Neural cell (in vitro differentiated cells): ENCODE measurements around the gene CST9. TPM values are rescaled to one million over a fixed set of nuclear protein-coding genes. Genes with fewer than 3 reads are reported as not detected.

Source experiments
- H2AFZ ChIP-seq: fragments of 200-600, 300-800 bp; sonication (generic), shearing (Covaris generic); 2 replicates; pipeline ENCODE4 v1.6.0; 2014; ENCODE audit warnings: low read depth, mild to moderate bottlenecking, antibody characterized with exemption, low read length, moderate library complexity
- H3F3A ChIP-seq: fragments of 200-600 bp; shearing (Covaris generic); 2 replicates; pipeline ENCODE4 v1.6.1; 2016; ENCODE audit warnings: mild to moderate bottlenecking, moderate library complexity, mixed read lengths, antibody characterized with exemption, low read length; ENCODE audit not compliant: insufficient read depth, poor library complexity, severe bottlenecking
- H3K27ac ChIP-seq: fragments of 200-600, 300-800 bp; sonication (generic), shearing (Covaris generic); 2 replicates; pipeline ENCODE4 v1.5.1; 2014; ENCODE audit warnings: mild to moderate bottlenecking, low read length, moderate library complexity
- H3K27me3 ChIP-seq: fragments of 300-800, 200-600 bp; sonication (generic), shearing (Covaris generic); 2 replicates; pipeline ENCODE4 v1.6.0; 2014; ENCODE audit warnings: mild to moderate bottlenecking, low read depth, low read length, moderate library complexity; ENCODE audit not compliant: insufficient read depth
- H3K36me3 ChIP-seq: fragments of 300-800, 200-600 bp; sonication (generic), shearing (Covaris generic); 2 replicates; pipeline ENCODE4 v1.5.1; 2014; ENCODE audit warnings: mild to moderate bottlenecking, antibody characterized with exemption, low read length, moderate library complexity; ENCODE audit not compliant: insufficient read depth
- H3K4me2 ChIP-seq: fragments of 300-800, 200-600 bp; sonication (generic), shearing (Covaris generic); 2 replicates; pipeline ENCODE4 v1.6.0; 2014; ENCODE audit warnings: mild to moderate bottlenecking, low read length
- H3K4me3 ChIP-seq: fragments of 300-800, 200-600 bp; sonication (generic), shearing (Covaris generic); 2 replicates; pipeline ENCODE4 v1.5.1; 2014; ENCODE audit warnings: mild to moderate bottlenecking, low read length, moderate library complexity
- H3K79me2 ChIP-seq: fragments of 200-600 bp; shearing (Covaris generic); replicated peaks from 2 replicates; pipeline ENCODE4 v1.6.0; 2014; ENCODE audit warnings: mild to moderate bottlenecking, low read length, moderate library complexity; ENCODE audit not compliant: insufficient read depth
- H3K9ac ChIP-seq: fragments of 300-800, 200-600 bp; sonication (generic), shearing (Covaris generic); 2 replicates; pipeline ENCODE4 v1.6.1; 2016; ENCODE audit warnings: mild to moderate bottlenecking, low read length, mixed read lengths
- H3K9me2 ChIP-seq: fragments of 200-600 bp; shearing (Covaris generic); 2 replicates; pipeline ENCODE4 v1.6.1; 2016; ENCODE audit warnings: mild to moderate bottlenecking, low read length, mixed read lengths; ENCODE audit not compliant: insufficient read depth
- H3K9me3 ChIP-seq: fragments of 200-600, 300-800 bp; sonication (generic), shearing (Covaris generic); 2 replicates; pipeline ENCODE4 v1.6.1; 2016; ENCODE audit warnings: mild to moderate bottlenecking, mixed run types, low read length, moderate library complexity, mixed read lengths
- H4K20me1 ChIP-seq: fragments of 200-600 bp; shearing (Covaris generic); 2 replicates; pipeline ENCODE4 v1.6.1; 2016; ENCODE audit warnings: mild to moderate bottlenecking, mixed run types; ENCODE audit not compliant: insufficient read depth
- CTCF ChIP-seq: fragments of 450-650 bp; IDR thresholded peaks from 2 replicates; pipeline ENCODE4 v1.5.1; 2014; ENCODE audit warnings: antibody characterized with exemption, mild to moderate bottlenecking, moderate library complexity; ENCODE audit not compliant: poor library complexity, severe bottlenecking
- EP300 ChIP-seq: fragments of 450-650 bp; conservative IDR thresholded peaks from 2 replicates; pipeline ENCODE4 v1.6.1; 2014; ENCODE audit warnings: antibody characterized with exemption, mild to moderate bottlenecking, moderate library complexity; ENCODE audit not compliant: poor library complexity, severe bottlenecking
- EZH2 ChIP-seq: fragments of 200-600, 300-800 bp; shearing (Covaris generic), sonication (generic); IDR thresholded peaks from 2 replicates; pipeline ENCODE4 v1.6.1; 2014; ENCODE audit warnings: antibody characterized with exemption, low read length, borderline replicate concordance, mild to moderate bottlenecking; ENCODE audit not compliant: insufficient read depth, poor library complexity, severe bottlenecking
- MXI1 ChIP-seq: fragments of 450-650 bp; conservative IDR thresholded peaks from 2 replicates; pipeline ENCODE4 v1.6.1; 2014; ENCODE audit warnings: antibody characterized with exemption, mild to moderate bottlenecking; ENCODE audit not compliant: poor library complexity, severe bottlenecking
- POLR2AphosphoS5 ChIP-seq: IDR thresholded peaks from 2 replicates; pipeline ENCODE4 v1.6.1; 2012
- RAD21 ChIP-seq: fragments of 450-650 bp; conservative IDR thresholded peaks from 2 replicates; pipeline ENCODE4 v1.6.1; 2014; ENCODE audit warnings: antibody characterized with exemption, mild to moderate bottlenecking, moderate library complexity
- REST ChIP-seq: IDR thresholded peaks from 2 replicates; pipeline ENCODE4 v1.6.1; 2012; ENCODE audit warnings: borderline replicate concordance
- SMC3 ChIP-seq: fragments of 450-650 bp; conservative IDR thresholded peaks from 2 replicates; pipeline ENCODE4 v1.6.1; 2014; ENCODE audit warnings: antibody characterized with exemption, mild to moderate bottlenecking, moderate library complexity; ENCODE audit not compliant: poor library complexity
- TAF1 ChIP-seq: IDR thresholded peaks from 2 replicates; pipeline ENCODE4 v1.6.1; 2012; ENCODE audit warnings: low read depth
- polyA plus RNA-seq: library from polyadenylated mRNA; depleted of rRNA; stranded (reverse); fragments of >200 nt; gene quantifications from 2 replicates; pipeline ENCODE4 v1.2.3, GENCODE V29; 2014

The CST9 gene
- polyA plus RNA-seq, 1 donor from 2014 or later, result not detected

DNA sequence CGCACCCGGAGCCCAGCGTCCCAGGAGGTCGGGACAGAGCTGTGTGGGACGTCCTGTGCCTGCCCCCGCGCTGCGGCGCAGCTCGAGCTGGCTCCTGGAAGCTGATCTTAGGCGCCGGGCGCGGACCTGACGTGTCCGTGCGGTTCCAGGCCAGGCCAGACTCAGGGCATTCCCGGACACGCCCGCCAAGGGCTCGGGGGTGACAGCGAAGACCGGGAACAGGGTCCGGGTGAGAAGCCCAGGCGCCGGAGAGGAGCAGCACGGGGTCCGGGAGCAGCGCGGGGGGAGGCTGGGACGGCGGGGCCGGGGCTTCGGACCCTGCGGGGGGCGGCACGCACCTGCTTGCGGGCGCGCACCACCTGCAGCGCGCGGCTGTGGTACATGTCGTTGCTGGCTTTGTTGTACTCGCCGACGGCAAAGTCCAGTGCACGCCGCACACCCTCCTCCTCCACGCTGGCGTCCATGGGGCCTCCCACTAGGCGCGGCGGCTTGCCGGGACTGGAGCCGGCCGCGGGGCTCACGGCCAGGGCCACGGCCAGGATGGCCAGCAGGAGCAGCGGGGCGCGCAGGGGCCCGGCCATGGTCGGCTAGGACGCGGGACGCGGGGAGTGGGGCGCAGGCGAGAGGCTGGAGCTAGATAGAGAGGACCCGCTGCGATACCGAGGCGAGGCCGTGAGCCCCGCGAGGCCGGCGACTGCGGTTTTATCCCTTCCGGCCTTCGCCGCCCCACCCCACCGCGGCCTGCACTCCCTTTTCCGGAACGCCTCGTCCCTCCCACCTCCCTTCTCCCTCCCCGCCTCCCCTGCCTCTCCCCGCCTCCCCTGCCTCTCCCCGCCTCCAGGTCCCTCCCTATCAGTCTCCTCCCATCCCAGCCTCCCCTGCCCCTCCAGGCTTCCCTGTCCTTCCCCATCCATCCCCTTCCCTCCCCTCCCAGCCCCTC lies 31.8 kb upstream of the CST9 start, which contains the start of gene CST3:
CST3 (minus strand) TSS at position 674 of the 940 bp plus-strand sequence; CDS start at position 581, 93 bp downstream.
- Histone ChIP-seq H3K36me3 (no peaks in the 10 kb centered on the region), H4K20me1 (no peaks in the 10 kb centered on the region), H3K27ac (no peak within 1 kb of the TSS), H3K4me3 (peak within 1 kb of the TSS; percentile 82), H2AFZ (peak within 1 kb of the TSS; percentile 56), H3K4me2 (peak within 1 kb of the TSS; percentile 33), H3K9me2 (no peaks in the 10 kb centered on the region), H3K9ac (peak within 1 kb of the TSS; percentile 72), H3K79me2 (no peaks in the 10 kb centered on the region), H3F3A (no peaks in the 10 kb centered on the region), H3K27me3 (peaks cover 4% of the 10 kb centered on the region), H3K9me3 (no peaks in the 10 kb centered on the region)
- TF ChIP-seq EP300 (no peak), REST (no peak), SMC3 (no peak), MXI1 (peak; percentile 42), CTCF (no peak), TAF1 (peak; percentile 53), RAD21 (no peak), POLR2AphosphoS5 (peak; percentile 36), EZH2 (no peak)

GRCh38 chr20:23636908-23637281 lies 31.2 kb upstream of the CST9 start:
- H3K4me3 ChIP-seq, result peak overlapping the region; percentile 82
- H3K27ac ChIP-seq, result no peak overlapping the region

More at GRCh38 chr20:23636908-23637281, 31.2 kb upstream of the CST9 start:
- Histone ChIP-seq H2AFZ (peak overlapping the region; percentile 56), H3K79me2 (no peaks in the 10 kb centered on the region), H3K9me2 (no peaks in the 10 kb centered on the region), H4K20me1 (no peaks in the 10 kb centered on the region), H3K9ac (peak overlapping the region; percentile 72), H3K36me3 (no peaks in the 10 kb centered on the region), H3F3A (no peaks in the 10 kb centered on the region), H3K9me3 (no peaks in the 10 kb centered on the region), H3K27me3 (peaks cover 4% of the 10 kb centered on the region), H3K4me2 (peak overlapping the region; percentile 33)
- no peak for TF ChIP-seq RAD21
- TF ChIP-seq MXI1, result no peak
- no peak for TF ChIP-seq TAF1
- TF ChIP-seq SMC3, result no peak
